A172 (cell line): ENCODE results near the gene NDUFS6. TPM values are rescaled to one million over a fixed set of nuclear protein-coding genes. Genes with fewer than 3 reads are reported as not detected.

Source experiments
- DNase-seq: peaks from one replicate; pipeline ENCODE4 v3.0.0-alpha.2; 2015; ENCODE audit warnings: low spot score
- total RNA-seq: library from RNA; depleted of rRNA; stranded (reverse); fragments of >200 nt; shearing (Covaris generic); gene quantifications from 2 replicates; pipeline ENCODE4 v1.2.3, GENCODE V29; 2014

The NDUFS6 gene
- total RNA-seq, 1 experiment from 2014 or later, result 85.8 TPM

GRCh38 chr5:1765141-1765879, 35.9 kb upstream of the NDUFS6 start:
- DNase-seq, result no peak

GRCh38 chr5:1765880-1766235, 35.3 kb upstream of the NDUFS6 start:
- DNase-seq, result no peak

DNA sequence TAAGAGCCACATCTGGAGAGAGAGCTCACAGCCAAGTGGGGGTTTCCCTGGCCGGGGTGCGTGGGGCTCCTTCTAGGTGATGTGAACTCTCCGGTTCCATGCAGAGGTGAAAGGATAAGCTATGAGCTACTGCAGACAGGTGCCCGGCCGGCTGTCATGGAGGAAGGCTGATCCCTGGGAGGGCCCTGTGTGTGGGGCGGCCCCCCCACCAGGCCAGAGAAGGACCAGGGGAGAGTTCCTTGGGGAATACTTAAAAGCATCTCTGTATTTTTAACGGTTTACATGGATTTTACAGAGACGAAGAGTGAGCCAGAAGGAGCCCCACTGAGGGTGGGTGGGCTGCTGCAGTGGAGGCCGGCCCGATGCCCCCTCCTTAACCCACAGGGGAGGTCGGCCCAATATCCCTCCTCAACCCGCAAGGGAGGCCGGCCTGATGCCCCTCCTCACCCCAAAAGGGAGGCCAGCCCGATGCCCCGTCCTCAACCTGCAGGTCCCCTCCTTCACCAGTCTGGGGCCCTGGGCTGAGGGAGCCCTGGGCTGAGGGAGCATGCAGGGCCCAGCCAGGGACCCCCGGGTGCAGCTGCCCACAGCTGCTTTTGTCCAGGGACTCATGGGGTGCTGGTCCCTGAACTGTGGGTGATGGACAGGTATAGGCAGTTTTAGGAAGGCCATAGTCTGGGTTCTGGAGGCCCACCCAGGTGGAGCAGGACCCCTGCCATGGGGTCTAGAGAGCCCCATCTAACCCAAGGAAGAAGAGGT, 33.5 kb upstream of the NDUFS6 start:
- DNase-seq, result no peak

GRCh38 chr5:1768283-1769000, 32.8 kb upstream of the NDUFS6 start:
- DNase-seq, result no peak

DNA sequence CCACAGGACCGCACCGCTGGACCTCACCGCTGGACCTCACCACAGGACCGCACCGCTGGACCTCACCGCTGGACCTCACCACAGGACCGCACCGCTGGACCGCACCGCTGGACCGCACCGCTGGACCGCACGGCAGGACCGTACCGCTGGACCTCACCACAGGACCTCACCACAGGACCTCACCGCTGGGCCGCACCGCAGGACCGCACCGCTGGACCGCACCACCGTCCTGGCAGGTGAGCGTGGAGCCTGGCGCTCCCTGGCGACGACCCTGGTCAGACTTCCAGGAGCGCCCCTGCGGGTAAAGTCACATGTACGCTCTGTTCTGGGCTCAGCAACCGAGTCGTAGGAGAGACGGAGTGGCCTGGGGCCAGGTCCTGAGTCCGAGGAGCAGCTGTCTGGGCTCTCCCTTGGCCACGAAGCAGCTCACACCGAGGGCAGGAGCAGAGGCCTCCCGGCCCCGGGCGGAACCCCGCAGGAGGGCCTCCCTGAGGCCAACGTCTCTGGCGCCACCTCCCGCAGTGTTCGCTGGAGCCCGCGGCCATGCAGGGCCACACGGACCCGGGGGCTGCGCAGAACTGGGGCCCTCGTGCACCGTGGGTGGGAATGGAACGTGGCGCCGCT, 32.1 kb upstream of the NDUFS6 start:
- no peak for DNase-seq

DNA sequence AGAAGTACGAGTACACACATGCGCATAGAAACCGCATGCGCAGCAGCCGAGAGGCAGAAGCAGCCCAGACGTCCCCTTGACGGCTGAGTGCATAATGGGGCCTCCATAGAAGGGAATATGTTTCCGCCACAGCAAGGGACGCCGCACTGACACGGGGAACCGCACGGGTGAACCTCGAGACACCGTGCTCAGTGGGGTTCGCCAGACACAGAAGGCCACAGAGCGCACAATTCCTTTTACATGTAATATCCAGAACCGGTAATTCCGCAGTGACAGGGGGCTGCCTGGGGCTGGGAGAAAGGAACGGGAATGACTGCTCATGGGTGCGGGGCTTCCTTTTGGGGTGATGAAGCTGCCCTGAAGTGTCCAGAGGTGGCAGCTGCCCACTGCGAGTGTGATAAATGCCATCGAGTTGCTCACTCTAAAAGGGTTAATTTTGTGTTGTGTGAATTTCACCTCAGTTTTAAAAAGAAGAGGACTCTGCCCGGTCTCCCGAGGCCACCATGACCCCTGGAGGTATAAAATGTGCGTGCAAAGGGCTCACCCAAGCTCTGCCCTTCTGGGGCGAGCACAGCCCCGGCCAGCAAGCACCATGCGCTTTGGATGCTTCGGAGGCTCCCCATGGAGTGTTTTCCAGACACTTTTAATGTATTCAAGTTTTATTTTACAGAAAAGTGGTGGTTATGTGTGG, 31.3 kb upstream of the NDUFS6 start:
- DNase-seq, result no peak

DNA sequence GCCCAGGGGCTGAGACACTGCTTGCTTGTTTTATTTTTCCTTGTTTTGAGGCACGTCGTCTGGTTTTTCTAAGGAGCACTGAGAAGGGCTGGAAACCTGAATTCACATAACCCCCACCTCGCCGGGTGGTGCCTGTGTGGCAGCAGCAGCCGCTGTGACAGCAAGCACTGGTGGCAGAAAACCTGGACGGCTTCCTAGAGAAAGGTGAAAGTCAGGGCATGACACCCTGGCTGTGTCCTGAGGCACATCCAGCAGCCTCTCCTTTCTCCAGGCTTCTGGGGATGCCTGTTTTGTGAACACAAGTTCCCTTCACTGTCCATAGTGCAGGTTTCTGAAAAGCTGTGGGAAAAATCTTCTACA, 30.8 kb upstream of the NDUFS6 start:
- DNase-seq, result no peak

- no peak for DNase-seq
Measured at GRCh38 chr5:1771149-1772065, 29.8 kb upstream of the NDUFS6 start.

DNA sequence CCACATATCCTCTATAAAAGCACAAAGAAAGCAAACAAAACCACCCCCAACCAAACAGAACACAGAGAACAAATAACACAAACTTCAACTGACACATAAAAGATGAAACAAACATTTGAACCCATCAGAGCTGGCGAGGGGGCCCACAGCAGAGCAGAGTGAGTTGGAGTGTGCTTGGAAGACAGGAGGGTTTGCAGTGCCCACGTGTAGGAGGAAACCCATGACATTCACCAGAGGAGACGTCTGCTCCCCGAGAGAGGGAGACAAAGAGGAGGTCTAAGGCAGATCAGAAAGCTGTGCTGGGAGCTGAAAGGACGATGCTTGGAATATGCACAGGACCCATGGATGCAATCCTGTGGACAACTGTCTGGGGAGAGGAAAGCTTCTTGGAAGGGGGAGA, 28.6 kb upstream of the NDUFS6 start:
- DNase-seq, result no peak

DNA sequence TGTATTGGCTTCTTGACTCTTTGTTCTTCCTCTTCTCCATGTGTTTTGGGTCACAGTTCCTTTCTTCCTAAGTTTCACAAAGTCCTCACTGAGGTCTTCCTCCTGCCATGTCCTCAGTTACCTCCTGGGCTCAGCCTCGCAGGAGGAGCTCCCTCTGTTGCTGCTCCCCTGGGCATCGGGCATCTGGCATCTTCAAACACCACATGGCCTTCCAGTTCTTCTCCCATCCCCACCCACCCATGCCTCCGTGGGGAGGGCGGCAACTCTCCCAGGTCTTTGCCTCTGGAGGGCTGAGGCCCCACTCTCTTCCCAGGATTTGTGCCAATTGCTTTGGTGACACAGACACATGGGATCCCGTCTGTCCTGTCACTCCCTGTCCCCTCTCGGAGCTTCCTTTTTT, 24.4 kb upstream of the NDUFS6 start:
- DNase-seq, result no peak

DNA sequence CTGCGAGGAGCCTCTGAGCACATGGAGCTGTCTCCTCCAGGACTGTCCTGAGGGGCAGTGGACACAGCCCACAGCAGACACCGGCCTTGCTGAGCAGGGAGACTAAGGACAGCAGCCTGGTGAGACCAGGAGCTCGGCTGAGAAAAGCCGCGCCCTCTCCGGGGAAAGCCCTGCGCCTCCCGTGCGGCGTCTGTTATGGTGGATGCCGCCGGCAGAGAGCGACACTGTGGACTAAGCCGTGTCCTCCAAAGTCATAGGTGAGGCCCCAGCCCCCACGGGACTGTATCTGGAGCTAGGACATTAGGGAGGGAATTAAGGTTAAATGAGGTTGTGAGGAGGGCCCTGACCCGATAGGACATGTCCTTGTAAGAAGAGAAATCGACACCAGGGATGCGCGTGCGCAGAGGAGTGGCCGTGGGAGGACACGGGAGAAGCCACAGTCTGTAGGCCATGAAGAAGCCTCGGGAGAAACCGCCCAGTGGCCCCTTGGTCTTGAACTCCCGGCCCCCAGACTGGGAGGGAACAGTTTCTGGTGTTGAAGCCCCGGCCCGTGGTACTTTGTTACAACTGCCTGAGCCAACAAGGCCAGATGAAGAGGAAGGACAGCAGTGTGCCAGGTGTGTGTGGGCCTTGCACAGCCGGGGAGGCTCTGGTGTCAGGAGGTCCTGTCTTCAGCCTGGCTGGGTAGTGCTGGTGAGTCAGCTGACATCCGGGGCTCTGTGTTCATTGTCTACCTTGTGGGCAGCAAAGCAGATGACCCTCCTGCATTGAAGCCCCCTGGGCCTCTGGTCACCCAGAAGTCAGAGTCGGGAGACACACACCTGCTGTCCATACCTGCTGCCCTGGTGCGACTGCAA, 23.7 kb upstream of the NDUFS6 start:
- no peak for DNase-seq

DNA sequence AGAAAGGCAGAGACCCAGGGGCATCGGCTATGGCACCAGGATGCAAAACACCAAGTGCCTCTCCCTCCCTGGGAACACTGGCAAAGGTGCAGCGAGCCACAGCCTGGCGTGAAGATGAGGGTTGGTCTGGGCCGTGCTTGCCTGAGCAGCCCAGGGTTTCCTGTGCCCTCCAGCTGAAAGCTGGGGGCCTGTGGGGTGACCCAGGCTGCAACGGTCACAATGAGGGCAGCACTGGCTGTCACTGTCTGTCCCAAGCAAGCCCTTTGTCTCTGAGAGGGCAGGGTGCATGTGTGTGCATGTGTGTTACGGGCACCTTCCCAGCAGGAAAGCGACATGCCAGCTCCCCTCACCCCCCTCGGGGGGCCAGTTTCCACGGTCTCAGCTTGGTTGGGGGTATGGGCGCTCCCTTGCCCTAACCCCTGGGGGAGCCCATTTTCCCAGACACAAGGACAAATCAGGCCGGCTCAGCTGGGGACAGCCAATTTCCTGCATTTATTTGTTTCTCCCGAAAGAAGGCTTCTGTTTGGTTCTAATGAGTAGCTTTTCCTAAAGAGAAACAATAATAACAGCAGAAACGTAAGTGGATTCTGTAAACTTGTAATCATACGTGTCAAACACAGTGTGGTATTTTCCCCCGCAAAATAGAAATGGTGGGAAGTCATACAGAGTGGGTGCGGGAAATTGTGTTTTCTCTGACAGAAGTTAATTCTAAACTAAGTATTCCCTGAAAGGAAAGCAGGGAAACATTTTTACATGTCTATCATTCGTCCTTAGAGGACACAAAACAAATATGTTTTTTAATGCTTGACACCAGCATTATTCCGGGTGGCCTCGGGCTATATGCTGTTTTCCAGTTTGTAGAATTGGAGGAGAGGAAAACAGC, 22.8 kb upstream of the NDUFS6 start:
- no peak for DNase-seq

DNA sequence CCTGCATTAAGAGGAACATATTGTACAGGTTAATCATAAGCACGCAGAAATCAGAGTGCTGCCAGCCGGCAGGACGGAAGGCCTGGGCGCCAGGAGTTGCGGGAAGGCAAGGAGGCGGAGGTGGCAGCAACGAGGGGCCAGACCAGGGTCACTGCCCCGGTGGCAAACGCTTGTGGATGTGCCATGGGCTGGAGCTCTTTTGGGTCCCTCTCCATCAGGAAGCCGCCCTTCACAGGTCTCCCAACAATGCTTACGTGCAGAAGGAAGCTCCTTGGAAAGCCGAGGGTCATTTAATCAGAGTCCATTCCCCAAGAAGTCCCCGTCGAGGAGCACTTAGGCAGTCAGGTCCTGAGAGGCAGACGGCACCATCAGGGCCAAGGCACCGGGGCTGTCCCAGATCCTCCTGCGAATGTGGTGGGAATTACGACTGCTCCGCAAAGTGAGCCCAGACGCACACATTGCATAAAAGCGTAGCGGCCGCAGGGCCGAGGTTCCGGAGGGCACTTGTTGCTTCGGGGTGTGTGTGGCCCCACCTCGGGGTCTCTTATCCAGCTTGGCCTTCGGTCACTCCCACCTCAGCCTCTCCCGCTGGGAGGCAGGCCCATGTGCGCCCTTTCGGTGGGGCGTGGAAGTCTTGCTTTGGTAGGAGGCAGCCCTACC, 22.1 kb upstream of the NDUFS6 start:
- DNase-seq, result no peak

DNA sequence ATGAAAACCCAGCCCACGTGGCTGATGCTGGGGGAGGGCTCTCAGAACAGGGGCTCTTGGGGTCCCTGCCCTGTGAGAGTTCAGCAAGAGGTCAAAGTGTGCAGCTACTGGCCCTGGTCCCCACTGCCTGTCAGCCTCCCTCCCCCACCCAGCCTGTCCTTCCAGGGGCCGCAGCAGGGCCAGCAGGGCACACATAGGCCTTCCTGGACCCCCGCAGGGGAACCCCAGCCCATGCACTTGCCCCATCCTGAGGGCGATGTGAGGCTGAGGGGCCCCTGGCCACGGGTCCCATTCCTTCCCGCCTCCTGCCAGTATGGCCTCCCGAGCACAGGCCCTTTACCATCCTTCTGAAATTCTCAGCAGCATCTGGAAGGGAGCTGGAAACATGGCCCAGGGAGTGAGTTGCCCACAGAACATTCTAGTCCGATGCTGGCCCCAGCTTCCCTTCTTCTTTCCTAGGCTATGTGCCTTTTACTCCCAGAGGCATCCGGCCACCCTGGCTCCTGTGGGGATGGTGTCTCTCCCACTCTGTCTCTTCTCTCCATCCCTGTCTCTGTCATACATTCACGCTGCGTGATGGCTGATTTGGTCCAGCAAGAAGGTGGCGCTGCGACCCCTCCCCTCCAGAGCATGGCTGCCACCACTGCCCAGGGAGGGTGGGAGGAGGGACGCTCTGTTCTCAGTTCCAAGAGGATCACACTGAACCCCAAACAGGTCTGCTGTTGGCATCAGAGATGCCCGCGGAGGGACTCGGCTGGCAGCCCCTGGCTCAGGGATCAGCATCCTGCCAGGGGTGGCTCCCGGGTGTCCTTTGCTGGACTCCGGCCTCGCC, 21.2 kb upstream of the NDUFS6 start:
- DNase-seq, result no peak

DNA sequence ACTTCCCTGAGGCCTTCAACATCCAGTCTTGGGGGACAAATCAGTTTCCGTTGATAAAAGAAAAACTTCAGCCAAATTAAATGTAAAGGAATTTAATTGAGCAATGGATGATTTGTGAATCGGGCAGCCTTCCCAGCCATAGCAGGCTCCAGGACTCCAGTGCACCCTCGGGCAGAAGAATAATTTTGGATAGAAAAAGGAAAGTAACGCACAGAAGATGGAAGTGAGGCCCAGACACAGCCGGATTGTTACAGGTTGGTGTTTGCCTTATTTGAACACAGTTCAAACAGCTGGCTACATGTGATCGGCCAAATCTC, 20.6 kb upstream of the NDUFS6 start:
- no peak for DNase-seq

DNA sequence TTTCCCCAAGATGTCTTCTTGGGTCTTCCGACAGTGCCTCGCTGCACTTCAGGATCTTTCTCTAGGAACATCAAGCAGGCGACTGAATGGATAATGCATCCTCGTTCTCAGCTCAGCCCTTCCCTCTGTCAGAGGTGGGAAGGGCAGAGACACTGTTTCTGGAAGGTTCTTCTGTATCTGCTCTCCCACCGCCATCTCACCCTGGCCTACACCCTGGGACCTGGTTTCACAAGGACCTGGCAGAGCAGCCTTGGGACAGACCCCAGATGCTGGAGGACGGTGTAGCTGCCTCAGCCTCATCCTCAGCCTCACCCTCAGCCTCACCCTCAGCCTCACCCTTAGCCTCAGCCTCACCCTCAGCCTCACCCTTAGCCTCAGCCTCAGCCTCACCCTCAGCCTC, 20.1 kb upstream of the NDUFS6 start:
- no peak for DNase-seq

- DNase-seq, result no peak
Measured at GRCh38 chr5:1781726-1782384, 19.4 kb upstream of the NDUFS6 start.
